ENCODE results near the gene GAGE10.

DNA sequence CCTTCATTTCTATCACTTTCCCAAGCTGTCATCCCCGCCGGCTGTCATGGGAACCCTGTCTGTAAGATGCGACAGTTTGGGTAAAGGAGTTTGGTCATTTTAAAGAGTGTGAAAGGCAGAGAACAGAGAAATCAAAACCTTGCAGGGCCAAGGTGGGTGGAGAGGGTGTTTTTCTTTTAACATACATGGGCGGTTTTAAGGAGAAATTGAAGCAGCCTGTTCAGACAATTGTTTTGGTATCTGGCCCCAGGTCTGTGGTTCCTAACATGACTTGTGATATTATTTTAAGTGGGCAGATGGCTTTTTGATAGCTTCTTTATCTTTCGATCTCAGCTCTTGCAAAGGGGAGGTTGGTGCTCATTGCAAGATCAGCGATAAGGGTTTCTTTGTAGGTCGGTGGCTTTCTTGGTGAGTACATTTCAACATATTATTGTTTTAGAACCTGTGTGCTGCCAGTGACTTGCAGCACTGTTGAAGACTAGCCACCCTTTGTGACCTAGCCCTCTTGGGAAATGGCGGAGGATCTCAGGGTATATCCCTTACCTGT, 30.2 kb upstream of the GAGE10 start:
- TF ChIP-seq ZNF274 (IDR thresholded peaks at IDR 0.05; ENCODE audit: low read depth, low read length) (no peak), YY1 (IDR thresholded peaks at IDR 0.05; ENCODE audit: insufficient read depth, insufficient read length) (no peak), SUZ12 (IDR thresholded peaks at IDR 0.05; ENCODE audit: extremely low read depth, insufficient read depth, insufficient read length) (no peak)
